ENCODE measurements around the gene RFXAP.

GRCh38 chr13:36801035-36801434 lies 18.0 kb upstream of the RFXAP start:
- TF ChIP-seq POLR2A (IDR thresholded peaks at IDR 0.05; ENCODE audit: low read depth, low read length) (no peak), EZH2 (IDR thresholded peaks at IDR 0.05; ENCODE audit: borderline replicate concordance, low read depth, low read length, severe bottlenecking) (no peak), POLR2AphosphoS5 (IDR thresholded peaks at IDR 0.05; ENCODE audit: insufficient read depth, low read depth, low read length) (no peak), FOS (IDR thresholded peaks at IDR 0.05; ENCODE audit: borderline replicate concordance, insufficient read depth, low read length) (no peak)
- TF ChIP-seq, protein P1, sequence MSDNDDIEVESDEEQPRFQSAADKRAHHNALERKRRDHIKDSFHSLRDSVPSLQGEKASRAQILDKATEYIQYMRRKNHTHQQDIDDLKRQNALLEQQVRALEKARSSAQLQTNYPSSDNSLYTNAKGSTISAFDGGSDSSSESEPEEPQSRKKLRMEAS (IDR thresholded peaks at IDR 0.05; ENCODE audit: insufficient read depth, insufficient read length), result no peak
- TF ChIP-seq, protein P2, sequence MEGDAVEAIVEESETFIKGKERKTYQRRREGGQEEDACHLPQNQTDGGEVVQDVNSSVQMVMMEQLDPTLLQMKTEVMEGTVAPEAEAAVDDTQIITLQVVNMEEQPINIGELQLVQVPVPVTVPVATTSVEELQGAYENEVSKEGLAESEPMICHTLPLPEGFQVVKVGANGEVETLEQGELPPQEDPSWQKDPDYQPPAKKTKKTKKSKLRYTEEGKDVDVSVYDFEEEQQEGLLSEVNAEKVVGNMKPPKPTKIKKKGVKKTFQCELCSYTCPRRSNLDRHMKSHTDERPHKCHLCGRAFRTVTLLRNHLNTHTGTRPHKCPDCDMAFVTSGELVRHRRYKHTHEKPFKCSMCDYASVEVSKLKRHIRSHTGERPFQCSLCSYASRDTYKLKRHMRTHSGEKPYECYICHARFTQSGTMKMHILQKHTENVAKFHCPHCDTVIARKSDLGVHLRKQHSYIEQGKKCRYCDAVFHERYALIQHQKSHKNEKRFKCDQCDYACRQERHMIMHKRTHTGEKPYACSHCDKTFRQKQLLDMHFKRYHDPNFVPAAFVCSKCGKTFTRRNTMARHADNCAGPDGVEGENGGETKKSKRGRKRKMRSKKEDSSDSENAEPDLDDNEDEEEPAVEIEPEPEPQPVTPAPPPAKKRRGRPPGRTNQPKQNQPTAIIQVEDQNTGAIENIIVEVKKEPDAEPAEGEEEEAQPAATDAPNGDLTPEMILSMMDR (IDR thresholded peaks at IDR 0.05; ENCODE audit: extremely low read depth in 1 of 2, insufficient read depth in 1 of 2, low read depth in 1 of 2, low read length in 2 of 2), result no peak
